Epithelial cell of proximal tubule (primary cell): ENCODE results near the gene CSRP3. TPM values are rescaled to one million over a fixed set of nuclear protein-coding genes. Genes with fewer than 3 reads are reported as not detected.

Experiments
- DNase-seq: peaks from one replicate; pipeline ENCODE4 v3.0.0-alpha.2; 2011; ENCODE audit warnings: low read depth
- H3K4me3 ChIP-seq: 2 replicates; pipeline ENCODE4 v1.5.1; 2011; ENCODE audit warnings: low read depth, mild to moderate bottlenecking, low read length
- total RNA-seq: library from RNA; depleted of rRNA; stranded (reverse); fragments of >200 nt; gene quantifications from 2 replicates; pipeline ENCODE4 v1.2.3, GENCODE V29; 2015
- TF ChIP-seq, protein P1 (sequence below): conservative IDR thresholded peaks from 2 replicates; pipeline ENCODE4 v1.5.1; 2012; ENCODE audit warnings: low read depth, mild to moderate bottlenecking, low read length

CSRP3 gene
- total RNA-seq, 1 donor from 2014 or later, result not detected

DNA sequence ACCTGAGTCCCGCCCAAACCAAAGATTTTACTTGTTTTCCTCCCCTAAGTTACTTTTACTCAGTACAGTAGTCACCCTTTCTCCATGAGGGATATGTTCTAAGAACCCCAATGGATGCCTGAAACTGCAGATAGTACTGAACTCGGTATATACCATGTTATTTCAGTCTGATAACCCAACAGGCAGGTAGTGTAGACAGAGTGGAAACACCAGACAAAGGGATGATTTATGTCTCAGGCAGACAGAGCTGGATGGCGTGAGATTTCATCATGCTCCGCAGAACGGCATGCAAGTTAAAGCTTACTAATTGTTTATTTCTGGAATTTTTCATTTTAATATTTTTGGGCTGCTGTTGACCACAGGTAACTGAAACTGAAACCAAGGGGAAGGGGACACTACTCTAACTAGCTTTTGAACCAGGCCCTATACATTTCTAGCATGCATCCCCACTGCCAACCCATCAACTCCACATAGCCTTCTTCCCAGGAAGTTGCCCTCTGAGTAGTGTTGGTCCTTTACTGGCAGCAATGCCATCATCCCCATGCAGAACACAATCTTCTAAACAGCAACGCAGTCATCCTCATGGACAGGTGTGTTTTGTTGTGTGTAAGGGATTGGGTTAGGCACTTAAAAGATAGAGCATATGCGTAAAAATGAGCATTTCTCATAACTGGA, 27.7 kb downstream of the CSRP3 start:
- TF ChIP-seq, protein P1, sequence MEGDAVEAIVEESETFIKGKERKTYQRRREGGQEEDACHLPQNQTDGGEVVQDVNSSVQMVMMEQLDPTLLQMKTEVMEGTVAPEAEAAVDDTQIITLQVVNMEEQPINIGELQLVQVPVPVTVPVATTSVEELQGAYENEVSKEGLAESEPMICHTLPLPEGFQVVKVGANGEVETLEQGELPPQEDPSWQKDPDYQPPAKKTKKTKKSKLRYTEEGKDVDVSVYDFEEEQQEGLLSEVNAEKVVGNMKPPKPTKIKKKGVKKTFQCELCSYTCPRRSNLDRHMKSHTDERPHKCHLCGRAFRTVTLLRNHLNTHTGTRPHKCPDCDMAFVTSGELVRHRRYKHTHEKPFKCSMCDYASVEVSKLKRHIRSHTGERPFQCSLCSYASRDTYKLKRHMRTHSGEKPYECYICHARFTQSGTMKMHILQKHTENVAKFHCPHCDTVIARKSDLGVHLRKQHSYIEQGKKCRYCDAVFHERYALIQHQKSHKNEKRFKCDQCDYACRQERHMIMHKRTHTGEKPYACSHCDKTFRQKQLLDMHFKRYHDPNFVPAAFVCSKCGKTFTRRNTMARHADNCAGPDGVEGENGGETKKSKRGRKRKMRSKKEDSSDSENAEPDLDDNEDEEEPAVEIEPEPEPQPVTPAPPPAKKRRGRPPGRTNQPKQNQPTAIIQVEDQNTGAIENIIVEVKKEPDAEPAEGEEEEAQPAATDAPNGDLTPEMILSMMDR, result no peak
- DNase-seq, result no peak
- H3K4me3 ChIP-seq, result no peak overlapping the region

DNA sequence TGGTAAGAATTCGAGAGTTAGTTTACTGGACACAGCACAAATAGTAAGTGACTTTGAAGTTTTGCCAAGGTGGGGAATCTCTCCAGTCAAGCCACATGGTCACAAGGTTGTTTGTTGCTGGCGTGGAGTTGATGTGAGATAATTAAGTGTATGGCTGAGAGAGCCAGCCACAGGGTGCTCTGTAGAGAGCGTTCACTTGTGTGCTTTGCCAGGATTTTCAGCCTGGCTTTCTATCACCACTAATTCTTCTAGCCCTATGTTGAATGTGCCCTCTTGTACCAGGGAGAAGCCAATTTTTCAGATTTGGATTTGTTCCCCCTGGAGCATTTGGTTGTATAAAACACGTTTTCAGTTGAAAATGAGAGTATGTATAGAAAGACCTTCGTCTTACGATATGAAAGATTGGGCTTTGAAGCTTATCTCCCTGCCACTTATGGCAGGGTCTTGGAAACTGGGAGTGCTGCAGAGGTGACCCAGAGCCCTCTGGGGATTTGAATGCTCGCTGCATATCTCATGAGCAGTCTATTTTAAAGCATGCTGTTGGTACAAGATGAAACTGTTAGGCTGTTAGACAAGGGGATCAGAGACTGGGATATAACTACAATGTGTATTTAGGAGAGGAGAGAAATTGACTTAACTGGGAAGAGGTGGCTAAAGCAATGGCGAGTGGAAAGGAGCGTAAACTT, 28.6 kb downstream of the CSRP3 start:
- no peak for DNase-seq
- TF ChIP-seq, protein P1, result no peak
- H3K4me3 ChIP-seq, result no peak overlapping the region

DNA sequence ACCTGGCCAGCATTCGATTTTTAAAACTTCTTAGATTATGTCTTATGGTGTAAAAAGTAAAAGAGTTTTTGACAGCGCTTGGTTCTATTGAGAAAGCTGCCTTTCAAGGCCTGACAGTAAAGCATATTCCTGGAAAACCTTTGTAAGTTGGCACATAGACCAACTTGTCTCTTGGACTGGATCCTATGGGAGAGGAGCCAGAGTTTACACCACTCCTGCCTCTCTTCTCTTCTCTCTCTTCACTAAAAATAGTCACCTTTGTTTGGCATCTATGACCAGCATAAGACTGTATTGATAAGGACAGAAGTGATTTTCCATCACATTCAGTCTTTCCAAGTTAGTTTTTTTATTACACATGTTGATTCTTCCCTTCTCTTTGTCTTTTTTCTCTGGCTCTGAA, 33.7 kb downstream of the CSRP3 start:
- TF ChIP-seq, protein P1, result no peak
- no peak for DNase-seq

DNA sequence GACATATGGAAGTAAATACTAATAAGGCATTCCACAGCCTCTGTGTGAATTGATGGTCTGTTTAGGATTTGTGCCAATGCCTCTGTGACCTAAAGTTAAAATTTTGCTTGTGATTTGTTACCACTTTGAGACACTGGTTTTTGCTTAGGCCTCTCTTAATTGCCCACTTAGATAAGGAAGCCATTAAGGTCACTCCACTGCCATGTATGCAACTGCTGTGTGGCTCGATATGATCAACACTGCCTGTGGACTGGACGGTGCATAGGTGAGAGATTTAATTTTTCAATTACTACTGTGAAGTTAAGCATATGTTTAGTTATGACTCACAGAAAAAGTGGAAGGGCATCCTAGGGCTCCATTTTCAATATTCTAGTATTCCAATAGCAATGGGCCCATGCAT, 36.9 kb downstream of the CSRP3 start:
- no peak for DNase-seq
- H3K4me3 ChIP-seq, result no peak overlapping the region
- TF ChIP-seq, protein P1, result no peak

More for the DNA sequence above, 33.7 kb downstream of the CSRP3 start:
- no peak overlapping the region for H3K4me3 ChIP-seq

DNA sequence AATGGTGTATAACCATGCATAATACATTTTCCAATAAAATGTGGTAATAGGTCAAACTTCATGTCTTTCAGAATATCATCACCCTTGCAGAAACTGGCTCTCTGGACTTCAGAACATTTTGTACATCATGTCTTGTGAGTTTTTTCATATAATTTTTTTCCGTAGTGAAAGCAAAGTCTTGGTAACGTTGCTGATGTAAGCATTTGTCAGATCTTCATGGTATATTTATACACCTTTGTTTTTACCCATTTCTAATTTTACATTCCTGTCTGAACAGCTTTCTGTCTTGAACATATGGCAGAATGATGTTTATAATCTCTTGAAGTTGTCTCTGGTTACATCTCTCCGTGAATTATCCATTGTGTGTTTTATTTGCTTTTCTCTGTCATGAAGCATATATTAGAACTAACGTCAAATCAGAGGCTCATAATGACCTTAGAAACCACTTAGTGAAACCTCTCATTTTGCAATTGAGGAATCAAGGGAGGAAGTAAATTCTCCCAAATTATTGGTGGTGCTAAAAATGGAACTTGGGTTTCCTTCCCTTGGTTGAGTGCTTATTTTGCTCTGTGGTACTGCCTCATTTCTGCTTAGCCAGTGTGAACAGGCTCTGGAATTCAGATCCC, 37.4 kb downstream of the CSRP3 start:
- H3K4me3 ChIP-seq, result no peak overlapping the region
- DNase-seq, result no peak
- TF ChIP-seq, protein P1, result no peak

DNA sequence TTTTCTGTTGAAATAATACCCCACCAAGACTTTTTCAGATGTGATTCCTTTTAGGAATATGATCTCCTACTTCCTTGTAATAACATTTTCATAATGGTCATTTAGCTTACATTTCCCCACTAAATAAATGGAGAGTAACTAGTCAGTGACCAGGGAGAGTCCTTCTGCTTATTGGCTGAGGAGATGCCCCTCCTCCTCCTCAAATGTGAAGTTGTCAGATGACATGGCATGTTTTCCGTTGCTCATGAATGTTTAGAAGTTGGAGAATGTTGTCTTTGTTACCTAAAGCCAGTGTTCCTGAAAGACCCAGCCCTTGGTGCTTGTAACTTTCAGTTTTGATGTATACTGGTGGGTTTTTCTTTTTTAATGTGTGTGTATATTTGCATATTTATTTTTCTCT, 38.2 kb downstream of the CSRP3 start:
- no peak overlapping the region for H3K4me3 ChIP-seq
- TF ChIP-seq, protein P1, result no peak
- no peak for DNase-seq
